GM23338 (cell line): ENCODE data around the gene NUDT6. TPM values are rescaled to one million over a fixed set of nuclear protein-coding genes. Genes with fewer than 3 reads are reported as not detected.

Source experiments
- ATAC-seq: fragments of 200-7000 bp; cut with Tn5 transposase; 3 replicates; pipeline ENCODE4 v1.9.1; 2020
- DNase-seq: peaks from one replicate; pipeline ENCODE4 v3.0.0-alpha.2; 2015; ENCODE audit warnings: low spot score
- H2AFZ ChIP-seq: fragments of 200-600 bp; sonication (generic); 2 replicates; pipeline ENCODE4 v1.8.0; 2016; ENCODE audit warnings: antibody characterized with exemption, mild to moderate bottlenecking, moderate library complexity
- H3F3A ChIP-seq: fragments of 200-600 bp; sonication (generic); replicated peaks from 2 replicates; pipeline ENCODE4 v1.8.0; 2017; ENCODE audit warnings: antibody characterized with exemption, mixed run types, low read depth
- H3K27ac ChIP-seq: fragments of 200-600 bp; sonication (generic); 2 replicates; pipeline ENCODE4 v1.6.1; 2016; ENCODE audit warnings: low read depth
- H3K27me3 ChIP-seq: fragments of 200-600 bp; sonication (generic); 2 replicates; pipeline ENCODE4 v1.8.0; 2016; ENCODE audit warnings: mild to moderate bottlenecking, mixed run types, moderate library complexity; ENCODE audit not compliant: insufficient read depth
- H3K36me3 ChIP-seq: fragments of 200-600 bp; sonication (generic); 2 replicates; pipeline ENCODE4 v1.8.0; 2016; ENCODE audit warnings: mild to moderate bottlenecking; ENCODE audit not compliant: insufficient read depth
- H3K4me1 ChIP-seq: fragments of 200-600 bp; sonication (generic); 2 replicates; pipeline ENCODE4 v1.8.0; 2016; ENCODE audit warnings: mild to moderate bottlenecking, moderate library complexity; ENCODE audit not compliant: insufficient read depth
- H3K4me2 ChIP-seq: fragments of 200-600 bp; sonication (generic); 2 replicates; pipeline ENCODE4 v1.7.1; 2017; ENCODE audit warnings: mixed run types
- H3K4me3 ChIP-seq: fragments of 200-600 bp; sonication (generic); 2 replicates; pipeline ENCODE4 v1.6.1; 2016; ENCODE audit warnings: mixed run types
- H3K79me2 ChIP-seq: fragments of 200-600 bp; sonication (generic); replicated peaks from 2 replicates; pipeline ENCODE4 v1.8.0; 2017; ENCODE audit warnings: mild to moderate bottlenecking; ENCODE audit not compliant: insufficient read depth
- H3K9me2 ChIP-seq: fragments of 200-600 bp; sonication (generic); 2 replicates; pipeline ENCODE4 v1.8.0; 2017; ENCODE audit not compliant: insufficient read depth
- H4K20me1 ChIP-seq: fragments of 200-600 bp; sonication (generic); replicated peaks from 2 replicates; pipeline ENCODE4 v1.8.0; 2017; ENCODE audit warnings: mild to moderate bottlenecking; ENCODE audit not compliant: insufficient read depth
- H3K27ac Mint-ChIP-seq: 2 replicates; pipeline ENCODE4 v1.8.0; 2020; ENCODE audit warnings: inconsistent platforms, mild to moderate bottlenecking, moderate library complexity, mixed read lengths
- H3K27me3 Mint-ChIP-seq: 3 replicates; pipeline ENCODE4 v1.8.0; 2022; ENCODE audit warnings: low read depth, mild to moderate bottlenecking, moderate library complexity, mixed read lengths, inconsistent platforms; ENCODE audit not compliant: insufficient read depth, poor library complexity
- H3K36me3 Mint-ChIP-seq: 3 replicates; pipeline ENCODE4 v1.8.0; 2021; ENCODE audit warnings: low read depth, mild to moderate bottlenecking, inconsistent platforms, moderate library complexity, mixed read lengths
- H3K4me1 Mint-ChIP-seq: 3 replicates; pipeline ENCODE4 v1.8.0; 2020; ENCODE audit warnings: mild to moderate bottlenecking, inconsistent platforms, mixed read lengths
- H3K4me3 Mint-ChIP-seq: 3 replicates; pipeline ENCODE4 v1.8.0; 2021; ENCODE audit warnings: moderate library complexity, mild to moderate bottlenecking, inconsistent platforms, mixed read lengths
- H3K9me3 Mint-ChIP-seq: 3 replicates; pipeline ENCODE4 v1.8.0; 2020; ENCODE audit warnings: moderate library complexity, mild to moderate bottlenecking, inconsistent platforms, mixed read lengths
- CREB1 ChIP-seq: fragments of 250-450 bp; sonication (Bioruptor Pico); IDR thresholded peaks from 2 replicates; pipeline ENCODE4 v1.5.0; 2020; ENCODE audit warnings: low read depth, mild to moderate bottlenecking, moderate library complexity
- EZH2 ChIP-seq: fragments of 200-600 bp; sonication (generic); IDR thresholded peaks from one replicate; pipeline ENCODE4 v1.8.0; 2017; ENCODE audit warnings: antibody characterized with exemption, mild to moderate bottlenecking, low read depth; ENCODE audit not compliant: unreplicated experiment
- EZH2phosphoT487 ChIP-seq: fragments of 200-600 bp; sonication (generic); IDR thresholded peaks from one replicate; pipeline ENCODE4 v1.8.1; 2018; ENCODE audit warnings: antibody characterized with exemption; ENCODE audit not compliant: unreplicated experiment
- JUNB ChIP-seq: IDR thresholded peaks from one replicate; pipeline ENCODE4 v1.6.1; 2016; ENCODE audit warnings: antibody characterized with exemption; ENCODE audit not compliant: unreplicated experiment
- NANOG ChIP-seq: IDR thresholded peaks from 2 replicates; pipeline ENCODE4 v1.6.1; 2016; ENCODE audit warnings: antibody characterized with exemption, borderline replicate concordance
- POLR2AphosphoS5 ChIP-seq: IDR thresholded peaks from 2 replicates; pipeline ENCODE4 v1.6.1; 2016; ENCODE audit warnings: antibody characterized with exemption, low read depth
- STAT1 ChIP-seq: IDR thresholded peaks from one replicate; pipeline ENCODE4 v1.6.1; 2016; ENCODE audit warnings: antibody characterized with exemption; ENCODE audit not compliant: unreplicated experiment
- ZNF114 ChIP-seq: fragments of 250-450 bp; sonication (Bioruptor Pico); IDR thresholded peaks from 2 replicates; pipeline ENCODE4 v1.5.0; 2020; ENCODE audit warnings: mild to moderate bottlenecking, moderate library complexity
- ZNF331 ChIP-seq: fragments of 250-450 bp; sonication (Bioruptor Pico); IDR thresholded peaks from 2 replicates; pipeline ENCODE4 v1.5.0; 2020; ENCODE audit warnings: low read depth, mild to moderate bottlenecking, moderate library complexity
- polyA plus RNA-seq: library from polyadenylated mRNA; unstranded; fragments of >200 nt; fragmentation: Nextera tagmentation; extraction: Ambion mirVana; gene quantifications from 2 replicates; pipeline ENCODE4 v1.2.1, GENCODE V29; 2016
- total RNA-seq: library from RNA; depleted of rRNA; stranded (reverse); fragments of >200 nt; shearing (Covaris generic); gene quantifications from 2 replicates; pipeline ENCODE4 v1.2.3, GENCODE V29; 2014
- TF ChIP-seq, protein P1 (sequence below), 2 experiments: fragments of 200-600 bp in 1 of 2; sonication (generic) in 1 of 2; conservative IDR thresholded peaks; 2 replicates each; pipeline versions ENCODE4 v1.5.1 to v1.6.1; 2016 to 2017; ENCODE audit warnings: antibody characterized with exemption in 2 of 2, low read depth in 2 of 2, mild to moderate bottlenecking in 2 of 2, moderate library complexity in 1 of 2
- TF ChIP-seq, protein P2 (sequence below): fragments of 250-450 bp; sonication (Bioruptor Pico); IDR thresholded peaks from 2 replicates; pipeline ENCODE4 v1.5.0; 2020; ENCODE audit warnings: mild to moderate bottlenecking, moderate library complexity
- TF ChIP-seq, protein P3 (sequence below): IDR thresholded peaks from one replicate; pipeline ENCODE4 v1.6.1; 2018; ENCODE audit warnings: antibody characterized with exemption; ENCODE audit not compliant: unreplicated experiment
- TF ChIP-seq, protein P4 (sequence below): IDR thresholded peaks from 2 replicates; pipeline ENCODE4 v1.6.1; 2016; ENCODE audit warnings: antibody characterized with exemption

The NUDT6 gene
- total and polyA plus RNA-seq, 2 experiments from 2014 or later = 4.9 to 9.1 TPM

DNA sequence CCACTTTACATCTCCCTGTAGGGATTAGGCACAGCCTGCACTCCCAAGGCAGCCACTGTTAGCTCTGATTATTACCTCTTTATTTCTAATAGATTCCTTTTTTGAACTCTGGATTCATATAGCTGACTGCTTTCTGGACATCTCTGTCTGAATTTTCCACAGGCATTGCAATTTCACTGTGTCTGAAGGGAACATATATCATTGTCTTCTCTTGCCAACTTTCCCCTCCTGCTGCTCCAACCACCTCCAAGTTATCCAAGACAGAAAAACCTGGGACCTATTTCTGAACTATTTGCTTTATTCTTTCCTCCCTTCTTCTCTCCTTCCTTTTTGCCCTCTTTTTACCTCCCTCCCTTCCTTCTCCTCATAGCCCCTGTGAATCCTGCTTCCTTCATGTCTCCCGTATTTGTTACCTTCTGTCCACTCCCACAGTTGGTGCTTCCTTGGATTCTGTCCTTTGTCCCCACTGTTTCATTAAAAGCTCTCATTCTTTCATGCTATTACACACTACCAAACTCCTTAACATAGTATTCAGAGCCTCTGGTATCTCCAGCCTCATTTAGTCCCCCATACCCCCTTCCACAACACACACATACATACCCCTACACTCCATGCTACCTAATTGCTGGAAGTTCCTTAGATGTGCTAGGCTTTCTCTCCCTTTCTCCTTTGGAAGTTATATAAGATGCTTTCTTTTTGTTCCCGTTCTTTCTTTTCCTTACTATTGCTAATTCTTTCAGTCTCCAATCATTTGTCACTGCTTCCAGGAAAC is 61.0 kb downstream of the NUDT6 start:
- Histone ChIP-seq H4K20me1 (peaks cover 82% of the 10 kb centered on the region), H3K4me2 (no peak overlapping the region), H3F3A (0 out of 2 replicates have a peak, but pooled peaks cover 8% of the 10 kb centered on the region), H3K27ac (peak overlapping the region; percentile 23; the same call in 1 of the 2 replicates), H3K79me2 (peaks cover 100% of the 10 kb centered on the region), H2AFZ (no peak overlapping the region), H3K4me3 (no peak overlapping the region), H3K36me3 (no peaks in the 10 kb centered on the region), H3K9me2 (no peaks in the 10 kb centered on the region), H3K4me1 (peaks cover 71% of the 10 kb centered on the region), H3K27me3 (no peaks in the 10 kb centered on the region)
- Mint-ChIP-seq H3K4me3 (no peak overlapping the region), H3K36me3 (peaks cover 6% of the 10 kb centered on the region; the same call in 2 of the 3 replicates), H3K9me3 (no peaks in the 10 kb centered on the region), H3K27me3 (no peaks in the 10 kb centered on the region), H3K27ac (peak overlapping the region; percentile 0; the same call in 1 of the 2 replicates), H3K4me1 (peaks cover 62% of the 10 kb centered on the region)
- TF ChIP-seq POLR2AphosphoS5 (no peak), EZH2phosphoT487 (no peak), STAT1 (no peak), NANOG (no peak), ZNF114 (no peak), CREB1 (CRISPR knock-in tag) (no peak), JUNB (no peak), EZH2 (no peak), ZNF331 (CRISPR knock-in tag) (no peak)
- TF ChIP-seq, protein P1, sequence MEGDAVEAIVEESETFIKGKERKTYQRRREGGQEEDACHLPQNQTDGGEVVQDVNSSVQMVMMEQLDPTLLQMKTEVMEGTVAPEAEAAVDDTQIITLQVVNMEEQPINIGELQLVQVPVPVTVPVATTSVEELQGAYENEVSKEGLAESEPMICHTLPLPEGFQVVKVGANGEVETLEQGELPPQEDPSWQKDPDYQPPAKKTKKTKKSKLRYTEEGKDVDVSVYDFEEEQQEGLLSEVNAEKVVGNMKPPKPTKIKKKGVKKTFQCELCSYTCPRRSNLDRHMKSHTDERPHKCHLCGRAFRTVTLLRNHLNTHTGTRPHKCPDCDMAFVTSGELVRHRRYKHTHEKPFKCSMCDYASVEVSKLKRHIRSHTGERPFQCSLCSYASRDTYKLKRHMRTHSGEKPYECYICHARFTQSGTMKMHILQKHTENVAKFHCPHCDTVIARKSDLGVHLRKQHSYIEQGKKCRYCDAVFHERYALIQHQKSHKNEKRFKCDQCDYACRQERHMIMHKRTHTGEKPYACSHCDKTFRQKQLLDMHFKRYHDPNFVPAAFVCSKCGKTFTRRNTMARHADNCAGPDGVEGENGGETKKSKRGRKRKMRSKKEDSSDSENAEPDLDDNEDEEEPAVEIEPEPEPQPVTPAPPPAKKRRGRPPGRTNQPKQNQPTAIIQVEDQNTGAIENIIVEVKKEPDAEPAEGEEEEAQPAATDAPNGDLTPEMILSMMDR (conservative IDR thresholded peaks at IDR 0.05; ENCODE audit: low read depth in 2 of 2) = no peak
- TF ChIP-seq, protein P2, sequence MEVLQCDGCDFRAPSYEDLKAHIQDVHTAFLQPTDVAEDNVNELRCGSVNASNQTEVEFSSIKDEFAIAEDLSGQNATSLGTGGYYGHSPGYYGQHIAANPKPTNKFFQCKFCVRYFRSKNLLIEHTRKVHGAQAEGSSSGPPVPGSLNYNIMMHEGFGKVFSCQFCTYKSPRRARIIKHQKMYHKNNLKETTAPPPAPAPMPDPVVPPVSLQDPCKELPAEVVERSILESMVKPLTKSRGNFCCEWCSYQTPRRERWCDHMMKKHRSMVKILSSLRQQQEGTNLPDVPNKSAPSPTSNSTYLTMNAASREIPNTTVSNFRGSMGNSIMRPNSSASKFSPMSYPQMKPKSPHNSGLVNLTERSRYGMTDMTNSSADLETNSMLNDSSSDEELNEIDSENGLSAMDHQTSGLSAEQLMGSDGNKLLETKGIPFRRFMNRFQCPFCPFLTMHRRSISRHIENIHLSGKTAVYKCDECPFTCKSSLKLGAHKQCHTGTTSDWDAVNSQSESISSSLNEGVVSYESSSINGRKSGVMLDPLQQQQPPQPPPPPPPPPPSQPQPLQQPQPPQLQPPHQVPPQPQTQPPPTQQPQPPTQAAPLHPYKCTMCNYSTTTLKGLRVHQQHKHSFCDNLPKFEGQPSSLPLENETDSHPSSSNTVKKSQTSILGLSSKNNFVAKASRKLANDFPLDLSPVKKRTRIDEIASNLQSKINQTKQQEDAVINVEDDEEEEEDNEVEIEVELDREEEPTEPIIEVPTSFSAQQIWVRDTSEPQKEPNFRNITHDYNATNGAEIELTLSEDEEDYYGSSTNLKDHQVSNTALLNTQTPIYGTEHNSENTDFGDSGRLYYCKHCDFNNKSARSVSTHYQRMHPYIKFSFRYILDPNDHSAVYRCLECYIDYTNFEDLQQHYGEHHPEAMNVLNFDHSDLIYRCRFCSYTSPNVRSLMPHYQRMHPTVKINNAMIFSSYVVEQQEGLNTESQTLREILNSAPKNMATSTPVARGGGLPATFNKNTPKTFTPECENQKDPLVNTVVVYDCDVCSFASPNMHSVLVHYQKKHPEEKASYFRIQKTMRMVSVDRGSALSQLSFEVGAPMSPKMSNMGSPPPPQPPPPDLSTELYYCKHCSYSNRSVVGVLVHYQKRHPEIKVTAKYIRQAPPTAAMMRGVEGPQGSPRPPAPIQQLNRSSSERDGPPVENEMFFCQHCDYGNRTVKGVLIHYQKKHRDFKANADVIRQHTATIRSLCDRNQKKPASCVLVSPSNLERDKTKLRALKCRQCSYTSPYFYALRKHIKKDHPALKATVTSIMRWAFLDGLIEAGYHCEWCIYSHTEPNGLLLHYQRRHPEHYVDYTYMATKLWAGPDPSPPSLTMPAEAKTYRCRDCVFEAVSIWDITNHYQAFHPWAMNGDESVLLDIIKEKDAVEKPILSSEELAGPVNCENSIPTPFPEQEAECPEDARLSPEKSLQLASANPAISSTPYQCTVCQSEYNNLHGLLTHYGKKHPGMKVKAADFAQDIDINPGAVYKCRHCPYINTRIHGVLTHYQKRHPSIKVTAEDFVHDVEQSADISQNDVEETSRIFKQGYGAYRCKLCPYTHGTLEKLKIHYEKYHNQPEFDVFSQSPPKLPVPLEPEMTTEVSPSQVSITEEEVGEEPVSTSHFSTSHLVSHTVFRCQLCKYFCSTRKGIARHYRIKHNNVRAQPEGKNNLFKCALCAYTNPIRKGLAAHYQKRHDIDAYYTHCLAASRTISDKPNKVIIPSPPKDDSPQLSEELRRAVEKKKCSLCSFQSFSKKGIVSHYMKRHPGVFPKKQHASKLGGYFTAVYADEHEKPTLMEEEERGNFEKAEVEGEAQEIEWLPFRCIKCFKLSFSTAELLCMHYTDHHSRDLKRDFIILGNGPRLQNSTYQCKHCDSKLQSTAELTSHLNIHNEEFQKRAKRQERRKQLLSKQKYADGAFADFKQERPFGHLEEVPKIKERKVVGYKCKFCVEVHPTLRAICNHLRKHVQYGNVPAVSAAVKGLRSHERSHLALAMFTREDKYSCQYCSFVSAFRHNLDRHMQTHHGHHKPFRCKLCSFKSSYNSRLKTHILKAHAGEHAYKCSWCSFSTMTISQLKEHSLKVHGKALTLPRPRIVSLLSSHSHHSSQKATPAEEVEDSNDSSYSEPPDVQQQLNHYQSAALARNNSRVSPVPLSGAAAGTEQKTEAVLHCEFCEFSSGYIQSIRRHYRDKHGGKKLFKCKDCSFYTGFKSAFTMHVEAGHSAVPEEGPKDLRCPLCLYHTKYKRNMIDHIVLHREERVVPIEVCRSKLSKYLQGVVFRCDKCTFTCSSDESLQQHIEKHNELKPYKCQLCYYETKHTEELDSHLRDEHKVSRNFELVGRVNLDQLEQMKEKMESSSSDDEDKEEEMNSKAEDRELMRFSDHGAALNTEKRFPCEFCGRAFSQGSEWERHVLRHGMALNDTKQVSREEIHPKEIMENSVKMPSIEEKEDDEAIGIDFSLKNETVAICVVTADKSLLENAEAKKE = no peak
- TF ChIP-seq, protein P3, sequence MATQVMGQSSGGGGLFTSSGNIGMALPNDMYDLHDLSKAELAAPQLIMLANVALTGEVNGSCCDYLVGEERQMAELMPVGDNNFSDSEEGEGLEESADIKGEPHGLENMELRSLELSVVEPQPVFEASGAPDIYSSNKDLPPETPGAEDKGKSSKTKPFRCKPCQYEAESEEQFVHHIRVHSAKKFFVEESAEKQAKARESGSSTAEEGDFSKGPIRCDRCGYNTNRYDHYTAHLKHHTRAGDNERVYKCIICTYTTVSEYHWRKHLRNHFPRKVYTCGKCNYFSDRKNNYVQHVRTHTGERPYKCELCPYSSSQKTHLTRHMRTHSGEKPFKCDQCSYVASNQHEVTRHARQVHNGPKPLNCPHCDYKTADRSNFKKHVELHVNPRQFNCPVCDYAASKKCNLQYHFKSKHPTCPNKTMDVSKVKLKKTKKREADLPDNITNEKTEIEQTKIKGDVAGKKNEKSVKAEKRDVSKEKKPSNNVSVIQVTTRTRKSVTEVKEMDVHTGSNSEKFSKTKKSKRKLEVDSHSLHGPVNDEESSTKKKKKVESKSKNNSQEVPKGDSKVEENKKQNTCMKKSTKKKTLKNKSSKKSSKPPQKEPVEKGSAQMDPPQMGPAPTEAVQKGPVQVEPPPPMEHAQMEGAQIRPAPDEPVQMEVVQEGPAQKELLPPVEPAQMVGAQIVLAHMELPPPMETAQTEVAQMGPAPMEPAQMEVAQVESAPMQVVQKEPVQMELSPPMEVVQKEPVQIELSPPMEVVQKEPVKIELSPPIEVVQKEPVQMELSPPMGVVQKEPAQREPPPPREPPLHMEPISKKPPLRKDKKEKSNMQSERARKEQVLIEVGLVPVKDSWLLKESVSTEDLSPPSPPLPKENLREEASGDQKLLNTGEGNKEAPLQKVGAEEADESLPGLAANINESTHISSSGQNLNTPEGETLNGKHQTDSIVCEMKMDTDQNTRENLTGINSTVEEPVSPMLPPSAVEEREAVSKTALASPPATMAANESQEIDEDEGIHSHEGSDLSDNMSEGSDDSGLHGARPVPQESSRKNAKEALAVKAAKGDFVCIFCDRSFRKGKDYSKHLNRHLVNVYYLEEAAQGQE = no peak
- TF ChIP-seq, protein P4, sequence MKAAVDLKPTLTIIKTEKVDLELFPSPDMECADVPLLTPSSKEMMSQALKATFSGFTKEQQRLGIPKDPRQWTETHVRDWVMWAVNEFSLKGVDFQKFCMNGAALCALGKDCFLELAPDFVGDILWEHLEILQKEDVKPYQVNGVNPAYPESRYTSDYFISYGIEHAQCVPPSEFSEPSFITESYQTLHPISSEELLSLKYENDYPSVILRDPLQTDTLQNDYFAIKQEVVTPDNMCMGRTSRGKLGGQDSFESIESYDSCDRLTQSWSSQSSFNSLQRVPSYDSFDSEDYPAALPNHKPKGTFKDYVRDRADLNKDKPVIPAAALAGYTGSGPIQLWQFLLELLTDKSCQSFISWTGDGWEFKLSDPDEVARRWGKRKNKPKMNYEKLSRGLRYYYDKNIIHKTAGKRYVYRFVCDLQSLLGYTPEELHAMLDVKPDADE = no peak
- DNase-seq = no peak
- ATAC-seq = peak; percentile 14; the same call in 1 of the 3 replicates
